ENCODE data around the gene PLPP3. TPM values are rescaled to one million over a fixed set of nuclear protein-coding genes. Genes with fewer than 3 reads are reported as not detected.

Gene PLPP3
- total RNA-seq: 243 and 286 TPM in 2 replicates

DNA sequence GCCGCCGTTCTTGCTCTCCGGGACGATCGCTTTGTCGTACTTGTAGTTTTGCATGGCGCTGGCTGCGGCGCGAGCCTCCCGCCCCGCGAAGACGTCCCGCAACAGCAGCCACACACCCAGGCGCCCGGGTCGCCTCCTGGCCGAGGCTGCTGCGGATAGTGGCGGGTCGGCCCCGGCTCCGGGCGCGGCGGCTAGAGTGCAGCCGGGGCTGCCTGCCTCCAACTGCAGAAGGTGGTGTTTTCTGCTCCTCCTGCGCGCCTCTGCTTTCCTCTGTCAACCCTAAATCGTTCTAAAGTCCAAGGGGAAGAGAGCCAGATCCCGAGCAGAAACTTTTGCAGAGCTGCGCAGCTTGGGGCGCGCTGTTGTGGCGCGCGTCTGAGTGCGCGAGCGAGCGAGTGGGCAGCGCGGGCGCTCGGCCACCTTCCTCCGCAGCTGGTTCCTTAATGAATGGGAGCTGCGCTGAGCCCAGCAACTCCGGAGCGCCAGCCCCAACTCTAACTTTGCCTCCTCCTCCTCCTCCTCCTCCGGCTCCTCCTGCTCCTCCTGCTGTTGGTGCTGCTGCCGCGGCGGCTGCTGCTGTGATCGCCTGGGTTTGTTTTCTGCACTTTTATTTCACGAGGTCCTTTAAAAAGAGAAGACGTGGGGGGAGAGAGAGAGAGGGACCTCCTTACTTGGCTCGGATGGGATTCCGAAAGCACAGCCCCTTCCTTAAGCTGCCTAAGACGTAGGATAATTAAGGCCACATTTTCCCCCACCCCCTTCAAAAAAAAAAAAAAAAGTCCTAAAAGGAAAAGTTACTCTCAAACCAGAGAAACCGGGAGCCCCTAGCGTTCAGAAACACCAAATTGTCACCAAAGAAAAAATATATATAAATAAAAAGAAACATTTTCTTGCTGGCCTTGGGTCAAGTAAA, at the start of gene PLPP3:
Gene PLPP3, minus strand, starts transcription at position 601 of the 913 bp plus-strand sequence. Its CDS starts 547 bp downstream, at position 54.
- H3K4me1 ChIP-seq (ENCODE audit: insufficient read depth, low read length): peaks cover 23% of the 10 kb centered on the region
- H3K4me3 ChIP-seq (ENCODE audit: insufficient read depth, low read length): peak within 1 kb of the TSS; percentile 91
- peaks cover 52% of the 10 kb centered on the region for H3K79me2 ChIP-seq (ENCODE audit: insufficient read depth, low read length)
- H2AFZ ChIP-seq (ENCODE audit: low read length): peak within 1 kb of the TSS; percentile 89
- no peaks in the 10 kb centered on the region for H3K9me3 ChIP-seq (ENCODE audit: low read depth, low read length)
- H3K27me3 ChIP-seq (ENCODE audit: insufficient read depth, low read length): no peaks in the 10 kb centered on the region
- H4K20me1 ChIP-seq (ENCODE audit: insufficient read depth, low read length): peaks cover 30% of the 10 kb centered on the region
- peak; percentile 98 for DNase-seq (ENCODE audit: insufficient read length, low spot score, missing footprints)
- TF ChIP-seq, protein P1, sequence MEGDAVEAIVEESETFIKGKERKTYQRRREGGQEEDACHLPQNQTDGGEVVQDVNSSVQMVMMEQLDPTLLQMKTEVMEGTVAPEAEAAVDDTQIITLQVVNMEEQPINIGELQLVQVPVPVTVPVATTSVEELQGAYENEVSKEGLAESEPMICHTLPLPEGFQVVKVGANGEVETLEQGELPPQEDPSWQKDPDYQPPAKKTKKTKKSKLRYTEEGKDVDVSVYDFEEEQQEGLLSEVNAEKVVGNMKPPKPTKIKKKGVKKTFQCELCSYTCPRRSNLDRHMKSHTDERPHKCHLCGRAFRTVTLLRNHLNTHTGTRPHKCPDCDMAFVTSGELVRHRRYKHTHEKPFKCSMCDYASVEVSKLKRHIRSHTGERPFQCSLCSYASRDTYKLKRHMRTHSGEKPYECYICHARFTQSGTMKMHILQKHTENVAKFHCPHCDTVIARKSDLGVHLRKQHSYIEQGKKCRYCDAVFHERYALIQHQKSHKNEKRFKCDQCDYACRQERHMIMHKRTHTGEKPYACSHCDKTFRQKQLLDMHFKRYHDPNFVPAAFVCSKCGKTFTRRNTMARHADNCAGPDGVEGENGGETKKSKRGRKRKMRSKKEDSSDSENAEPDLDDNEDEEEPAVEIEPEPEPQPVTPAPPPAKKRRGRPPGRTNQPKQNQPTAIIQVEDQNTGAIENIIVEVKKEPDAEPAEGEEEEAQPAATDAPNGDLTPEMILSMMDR (IDR thresholded peaks at IDR 0.05; ENCODE audit: extremely low read depth, low read depth, low read length): peak; percentile 71
- no peaks in the 10 kb centered on the region for H3K36me3 ChIP-seq (ENCODE audit: insufficient read depth, low read length)
- peak within 1 kb of the TSS; percentile 85 for H3K4me2 ChIP-seq (ENCODE audit: insufficient read depth, low read length)
- peak within 1 kb of the TSS; percentile 80 for H3K27ac ChIP-seq (ENCODE audit: low read depth, low read length)

DNA sequence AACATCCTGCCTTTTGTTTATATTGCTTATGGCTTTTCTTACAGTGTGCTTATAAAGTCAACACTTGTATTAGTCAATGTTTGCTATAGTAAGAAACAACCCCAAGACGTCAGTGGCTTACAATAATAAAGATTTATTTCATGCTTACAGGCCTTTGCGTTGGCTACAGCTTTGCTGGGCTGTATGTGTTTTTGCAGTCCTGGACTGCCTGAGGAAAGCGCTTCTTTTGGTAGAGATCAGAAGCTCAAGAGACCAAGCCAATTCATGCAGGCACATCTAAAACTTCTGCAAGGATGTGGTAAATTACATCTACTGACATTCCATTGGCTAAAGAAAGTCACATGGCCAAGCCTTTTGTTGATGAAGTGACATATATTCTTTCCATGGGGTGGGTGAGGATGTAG, 48.3 kb upstream of the PLPP3 start:
- H3K79me2 ChIP-seq (ENCODE audit: insufficient read depth, low read length): no peaks in the 10 kb centered on the region
- H3K4me2 ChIP-seq (ENCODE audit: insufficient read depth, low read length): no peak overlapping the region
- no peak overlapping the region for H3K4me3 ChIP-seq (ENCODE audit: insufficient read depth, low read length)
- H3K27ac ChIP-seq (ENCODE audit: low read depth, low read length): no peak overlapping the region
- TF ChIP-seq, protein P1 (IDR thresholded peaks at IDR 0.05; ENCODE audit: extremely low read depth, low read depth, low read length): no peak
- no peaks in the 10 kb centered on the region for H3K36me3 ChIP-seq (ENCODE audit: insufficient read depth, low read length)
- H3K27me3 ChIP-seq (ENCODE audit: insufficient read depth, low read length): peaks cover 5% of the 10 kb centered on the region
- H3K4me1 ChIP-seq (ENCODE audit: insufficient read depth, low read length): peaks cover 22% of the 10 kb centered on the region
- no peaks in the 10 kb centered on the region for H3K9me3 ChIP-seq (ENCODE audit: low read depth, low read length)
- H2AFZ ChIP-seq (ENCODE audit: low read length): peak overlapping the region; percentile 4
- DNase-seq (ENCODE audit: insufficient read length, low spot score, missing footprints): no peak
- no peaks in the 10 kb centered on the region for H4K20me1 ChIP-seq (ENCODE audit: insufficient read depth, low read length)

DNA sequence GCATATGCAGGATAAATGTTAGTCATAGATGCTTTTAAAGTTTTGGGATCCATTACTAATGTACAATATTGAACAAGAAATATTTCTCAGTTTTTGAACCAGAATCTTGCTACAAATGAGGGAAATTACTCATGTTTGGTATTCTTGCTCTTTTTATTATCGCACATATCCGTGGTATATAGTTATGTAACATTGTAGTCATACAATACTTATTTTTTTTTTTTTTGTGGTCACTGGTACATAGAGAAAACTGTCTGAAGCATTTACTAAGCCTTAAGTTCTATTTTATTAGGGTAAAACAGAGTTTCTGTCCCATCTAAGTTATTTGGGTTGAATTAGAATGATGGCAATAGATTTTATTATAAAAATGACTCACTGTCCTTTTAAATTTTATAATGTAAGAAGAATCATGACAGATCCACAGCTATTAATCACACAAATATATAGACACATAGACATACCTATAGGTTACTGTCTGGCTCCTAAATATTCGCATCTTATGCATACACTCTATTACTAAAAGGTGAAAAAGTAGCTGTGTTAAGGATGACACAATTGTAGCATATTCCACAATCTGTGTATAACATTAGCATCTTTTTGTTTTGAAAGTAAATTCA, 47.8 kb upstream of the PLPP3 start:
- TF ChIP-seq, protein P1 (IDR thresholded peaks at IDR 0.05; ENCODE audit: extremely low read depth, low read depth, low read length): no peak
- Histone ChIP-seq H3K9me3 (ENCODE audit: low read depth, low read length) (no peaks in the 10 kb centered on the region), H3K27me3 (ENCODE audit: insufficient read depth, low read length) (peaks cover 5% of the 10 kb centered on the region), H3K27ac (ENCODE audit: low read depth, low read length) (peak overlapping the region; percentile 42), H3K4me1 (ENCODE audit: insufficient read depth, low read length) (peaks cover 22% of the 10 kb centered on the region), H2AFZ (ENCODE audit: low read length) (no peak overlapping the region), H3K36me3 (ENCODE audit: insufficient read depth, low read length) (no peaks in the 10 kb centered on the region), H3K4me2 (ENCODE audit: insufficient read depth, low read length) (peak overlapping the region; percentile 56), H3K4me3 (ENCODE audit: insufficient read depth, low read length) (no peak overlapping the region), H3K79me2 (ENCODE audit: insufficient read depth, low read length) (no peaks in the 10 kb centered on the region), H4K20me1 (ENCODE audit: insufficient read depth, low read length) (no peaks in the 10 kb centered on the region)
- DNase-seq (ENCODE audit: insufficient read length, low spot score, missing footprints): peak; percentile 27

DNA sequence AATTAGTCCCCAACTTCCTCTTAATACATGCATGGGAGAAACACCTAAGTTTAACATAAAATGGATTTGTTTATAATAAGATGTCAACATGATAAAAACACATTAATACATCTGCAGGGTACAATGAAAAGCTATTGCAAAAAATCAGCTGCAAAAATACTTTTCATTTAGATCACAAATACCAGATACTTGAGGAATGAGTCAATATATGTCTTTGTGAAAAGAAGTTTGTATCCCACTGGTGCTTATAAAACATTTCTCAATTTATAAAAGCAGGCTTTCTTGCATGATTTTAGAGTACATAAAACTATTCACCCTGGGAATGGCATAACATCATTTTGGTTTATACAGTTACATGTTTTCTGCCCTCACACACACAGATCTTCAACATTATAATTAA, 47.2 kb upstream of the PLPP3 start:
- Histone ChIP-seq H3K9me3 (ENCODE audit: low read depth, low read length) (no peaks in the 10 kb centered on the region), H4K20me1 (ENCODE audit: insufficient read depth, low read length) (no peaks in the 10 kb centered on the region), H3K79me2 (ENCODE audit: insufficient read depth, low read length) (no peaks in the 10 kb centered on the region), H3K27me3 (ENCODE audit: insufficient read depth, low read length) (peaks cover 5% of the 10 kb centered on the region), H3K4me1 (ENCODE audit: insufficient read depth, low read length) (peaks cover 22% of the 10 kb centered on the region), H2AFZ (ENCODE audit: low read length) (no peak overlapping the region), H3K27ac (ENCODE audit: low read depth, low read length) (peak overlapping the region; percentile 42), H3K36me3 (ENCODE audit: insufficient read depth, low read length) (no peaks in the 10 kb centered on the region), H3K4me2 (ENCODE audit: insufficient read depth, low read length) (peak overlapping the region; percentile 56), H3K4me3 (ENCODE audit: insufficient read depth, low read length) (no peak overlapping the region)
- TF ChIP-seq, protein P1 (IDR thresholded peaks at IDR 0.05; ENCODE audit: extremely low read depth, low read depth, low read length): no peak
- DNase-seq (ENCODE audit: insufficient read length, low spot score, missing footprints): peak; percentile 66
